ENCODE results near the gene PSMD14.

DNA sequence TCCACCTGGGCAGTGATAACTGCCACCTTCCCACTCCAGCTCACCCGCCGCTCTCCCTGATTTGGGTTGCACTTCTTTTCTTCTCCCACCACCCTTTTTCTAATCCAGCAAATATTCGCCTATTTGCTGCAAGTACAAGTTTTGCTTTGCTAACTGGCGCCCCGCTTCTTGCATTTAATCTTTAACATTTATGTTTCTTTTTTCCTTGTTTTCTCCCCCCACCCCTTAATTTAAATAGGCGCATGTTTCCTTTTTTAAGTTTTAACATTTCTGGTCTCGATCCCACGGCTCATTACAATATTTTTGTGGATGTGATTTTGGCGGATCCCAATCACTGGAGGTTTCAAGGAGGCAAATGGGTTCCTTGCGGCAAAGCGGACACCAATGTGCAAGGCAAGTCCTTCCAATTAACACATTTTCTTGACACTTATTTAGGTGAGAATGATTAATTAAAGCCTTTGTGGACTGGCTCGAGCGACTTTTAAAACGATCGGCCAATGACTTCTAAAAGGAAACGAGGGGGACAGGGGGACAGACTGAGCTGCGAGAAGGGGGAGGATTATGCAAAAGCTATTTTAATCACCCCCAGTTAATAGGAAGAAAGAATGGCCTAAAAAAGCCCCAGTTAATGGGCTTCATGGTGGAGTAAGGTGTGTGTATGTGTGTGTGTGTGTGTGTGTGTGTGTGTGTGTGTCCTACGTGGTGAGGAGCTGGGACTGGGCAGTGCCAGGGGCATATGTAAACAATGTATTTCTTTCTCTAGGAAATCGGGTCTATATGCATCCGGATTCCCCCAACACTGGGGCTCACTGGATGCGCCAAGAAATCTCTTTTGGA lies 109.4 kb downstream of the PSMD14 start:
- no peak for TF ChIP-seq RAD51 (IDR thresholded peaks at IDR 0.05; ENCODE audit: borderline replicate concordance)
- TF ChIP-seq BRCA1 (CRISPR knock-in tag; IDR thresholded peaks at IDR 0.05), result no peak
- TF ChIP-seq ZNF138 (CRISPR knock-in tag; IDR thresholded peaks at IDR 0.05; ENCODE audit: low read depth), result no peak
- TF ChIP-seq POLR2A (IDR thresholded peaks at IDR 0.05; ENCODE audit: insufficient read depth in 1 of 2, low read depth in 2 of 2, low read length in 2 of 2), result no peak
- TF ChIP-seq, protein P1, sequence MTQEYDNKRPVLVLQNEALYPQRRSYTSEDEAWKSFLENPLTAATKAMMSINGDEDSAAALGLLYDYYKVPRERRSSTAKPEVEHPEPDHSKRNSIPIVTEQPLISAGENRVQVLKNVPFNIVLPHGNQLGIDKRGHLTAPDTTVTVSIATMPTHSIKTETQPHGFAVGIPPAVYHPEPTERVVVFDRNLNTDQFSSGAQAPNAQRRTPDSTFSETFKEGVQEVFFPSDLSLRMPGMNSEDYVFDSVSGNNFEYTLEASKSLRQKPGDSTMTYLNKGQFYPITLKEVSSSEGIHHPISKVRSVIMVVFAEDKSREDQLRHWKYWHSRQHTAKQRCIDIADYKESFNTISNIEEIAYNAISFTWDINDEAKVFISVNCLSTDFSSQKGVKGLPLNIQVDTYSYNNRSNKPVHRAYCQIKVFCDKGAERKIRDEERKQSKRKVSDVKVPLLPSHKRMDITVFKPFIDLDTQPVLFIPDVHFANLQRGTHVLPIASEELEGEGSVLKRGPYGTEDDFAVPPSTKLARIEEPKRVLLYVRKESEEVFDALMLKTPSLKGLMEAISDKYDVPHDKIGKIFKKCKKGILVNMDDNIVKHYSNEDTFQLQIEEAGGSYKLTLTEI (CRISPR knock-in tag; conservative IDR thresholded peaks at IDR 0.05), result no peak

Data from HepG2 (cell line).